Parathyroid adenoma (tissue), 2 donors: Measurements from ENCODE around the gene SLC44A5.

Source experiments
- H2AFZ ChIP-seq: fragments of 300-600 bp; sonication (generic); one replicate; pipeline ENCODE4 v1.7.0; 2017; ENCODE audit warnings: antibody characterized with exemption, mild to moderate bottlenecking
- H3K27ac ChIP-seq: fragments of 300-600 bp; sonication (generic); one replicate; pipeline ENCODE4 v1.7.0; 2017
- H3K27me3 ChIP-seq: fragments of 300-600 bp; sonication (generic); one replicate; pipeline ENCODE4 v1.7.0; 2017; ENCODE audit warnings: low read length; ENCODE audit not compliant: control insufficient read depth, insufficient read depth
- H3K36me3 ChIP-seq: fragments of 300-600 bp; sonication (generic); one replicate; pipeline ENCODE4 v1.7.0; 2017; ENCODE audit warnings: low read length; ENCODE audit not compliant: control insufficient read depth, insufficient read depth
- H3K4me1 ChIP-seq: fragments of 300-600 bp; sonication (generic); one replicate; pipeline ENCODE4 v1.7.0; 2017; ENCODE audit warnings: control low read depth
- H3K4me2 ChIP-seq: fragments of 300-600 bp; sonication (generic); one replicate; pipeline ENCODE4 v1.7.0; 2017; ENCODE audit warnings: low read length
- H3K4me3 ChIP-seq: fragments of 300-600 bp; sonication (generic); one replicate; pipeline ENCODE4 v1.7.0; 2017; ENCODE audit warnings: low read depth, low read length
- H3K79me2 ChIP-seq: fragments of 300-600 bp; sonication (generic); one replicate; pipeline ENCODE4 v1.7.0; 2017; ENCODE audit warnings: control low read depth
- H3K9ac ChIP-seq: fragments of 300-600 bp; sonication (generic); one replicate; pipeline ENCODE4 v1.7.0; 2017; ENCODE audit warnings: mild to moderate bottlenecking
- H3K9me3 ChIP-seq: fragments of 300-600 bp; sonication (generic); one replicate; pipeline ENCODE4 v1.7.0; 2017; ENCODE audit warnings: low read length; ENCODE audit not compliant: control insufficient read depth
- TF ChIP-seq, protein P1 (sequence below): fragments of 300-600 bp; sonication (generic); IDR thresholded peaks from one replicate; pipeline ENCODE4 v1.7.0; 2017; ENCODE audit warnings: antibody characterized with exemption, mild to moderate bottlenecking
- donor health status: primary hyperparathyroidism.

Gene SLC44A5

DNA sequence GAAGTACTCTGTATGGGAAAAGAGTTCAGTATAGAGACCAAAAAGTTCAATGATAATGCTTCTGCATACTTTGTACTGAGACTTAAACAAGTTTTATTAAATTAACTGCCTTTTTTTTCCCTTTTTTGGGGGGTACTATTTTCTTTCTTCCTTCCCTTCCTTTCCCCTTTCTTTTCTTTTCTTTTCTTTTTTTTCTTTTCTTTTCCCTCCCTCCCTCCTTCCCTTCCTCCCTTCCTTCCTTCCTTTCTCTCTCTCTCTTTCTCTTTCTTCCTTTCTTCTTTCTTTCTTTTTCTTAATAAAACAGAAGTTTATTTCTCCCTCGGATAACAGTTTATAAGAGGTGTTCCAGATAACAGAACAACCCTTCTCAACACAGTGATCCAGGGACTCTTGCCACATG, 399.3 kb downstream of the SLC44A5 start:
- Histone ChIP-seq H3K4me2 (no peak overlapping the region), H3K9me3 (no peaks in the 10 kb centered on the region), H3K79me2 (no peaks in the 10 kb centered on the region), H3K9ac (no peak overlapping the region), H3K4me3 (no peak overlapping the region), H2AFZ (no peak overlapping the region), H3K27me3 (no peaks in the 10 kb centered on the region), H3K36me3 (no peaks in the 10 kb centered on the region), H3K4me1 (no peaks in the 10 kb centered on the region), H3K27ac (no peak overlapping the region)
- TF ChIP-seq, protein P1, sequence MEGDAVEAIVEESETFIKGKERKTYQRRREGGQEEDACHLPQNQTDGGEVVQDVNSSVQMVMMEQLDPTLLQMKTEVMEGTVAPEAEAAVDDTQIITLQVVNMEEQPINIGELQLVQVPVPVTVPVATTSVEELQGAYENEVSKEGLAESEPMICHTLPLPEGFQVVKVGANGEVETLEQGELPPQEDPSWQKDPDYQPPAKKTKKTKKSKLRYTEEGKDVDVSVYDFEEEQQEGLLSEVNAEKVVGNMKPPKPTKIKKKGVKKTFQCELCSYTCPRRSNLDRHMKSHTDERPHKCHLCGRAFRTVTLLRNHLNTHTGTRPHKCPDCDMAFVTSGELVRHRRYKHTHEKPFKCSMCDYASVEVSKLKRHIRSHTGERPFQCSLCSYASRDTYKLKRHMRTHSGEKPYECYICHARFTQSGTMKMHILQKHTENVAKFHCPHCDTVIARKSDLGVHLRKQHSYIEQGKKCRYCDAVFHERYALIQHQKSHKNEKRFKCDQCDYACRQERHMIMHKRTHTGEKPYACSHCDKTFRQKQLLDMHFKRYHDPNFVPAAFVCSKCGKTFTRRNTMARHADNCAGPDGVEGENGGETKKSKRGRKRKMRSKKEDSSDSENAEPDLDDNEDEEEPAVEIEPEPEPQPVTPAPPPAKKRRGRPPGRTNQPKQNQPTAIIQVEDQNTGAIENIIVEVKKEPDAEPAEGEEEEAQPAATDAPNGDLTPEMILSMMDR = no peak

DNA sequence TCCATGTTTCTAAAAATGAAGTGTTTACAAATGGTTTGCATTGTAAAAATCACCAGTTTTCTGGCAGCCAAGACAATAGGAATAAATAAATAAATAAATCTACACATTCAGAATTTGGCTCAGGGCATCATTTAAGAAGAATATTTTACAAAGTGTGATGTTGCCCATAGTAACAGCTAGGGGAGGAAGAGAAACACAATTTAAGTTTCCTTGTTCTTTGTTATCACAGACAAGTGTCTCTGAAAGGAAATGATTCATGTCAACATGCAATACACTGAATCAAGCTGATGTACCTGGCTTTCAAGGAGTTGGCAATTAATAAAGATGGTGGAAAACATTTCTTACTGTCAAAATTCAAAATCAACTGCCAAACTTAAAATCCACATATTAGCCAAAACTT, 402.1 kb downstream of the SLC44A5 start:
- H3K4me2 ChIP-seq = no peak overlapping the region
- no peak overlapping the region for H3K9ac ChIP-seq
- H3K4me3 ChIP-seq = no peak overlapping the region
- H3K9me3 ChIP-seq = no peaks in the 10 kb centered on the region
- H3K27me3 ChIP-seq = no peaks in the 10 kb centered on the region
- H3K79me2 ChIP-seq = no peaks in the 10 kb centered on the region
- H3K27ac ChIP-seq = no peak overlapping the region
- TF ChIP-seq, protein P1 = no peak
- no peaks in the 10 kb centered on the region for H3K4me1 ChIP-seq
- no peak overlapping the region for H2AFZ ChIP-seq
- H3K36me3 ChIP-seq = no peaks in the 10 kb centered on the region

DNA sequence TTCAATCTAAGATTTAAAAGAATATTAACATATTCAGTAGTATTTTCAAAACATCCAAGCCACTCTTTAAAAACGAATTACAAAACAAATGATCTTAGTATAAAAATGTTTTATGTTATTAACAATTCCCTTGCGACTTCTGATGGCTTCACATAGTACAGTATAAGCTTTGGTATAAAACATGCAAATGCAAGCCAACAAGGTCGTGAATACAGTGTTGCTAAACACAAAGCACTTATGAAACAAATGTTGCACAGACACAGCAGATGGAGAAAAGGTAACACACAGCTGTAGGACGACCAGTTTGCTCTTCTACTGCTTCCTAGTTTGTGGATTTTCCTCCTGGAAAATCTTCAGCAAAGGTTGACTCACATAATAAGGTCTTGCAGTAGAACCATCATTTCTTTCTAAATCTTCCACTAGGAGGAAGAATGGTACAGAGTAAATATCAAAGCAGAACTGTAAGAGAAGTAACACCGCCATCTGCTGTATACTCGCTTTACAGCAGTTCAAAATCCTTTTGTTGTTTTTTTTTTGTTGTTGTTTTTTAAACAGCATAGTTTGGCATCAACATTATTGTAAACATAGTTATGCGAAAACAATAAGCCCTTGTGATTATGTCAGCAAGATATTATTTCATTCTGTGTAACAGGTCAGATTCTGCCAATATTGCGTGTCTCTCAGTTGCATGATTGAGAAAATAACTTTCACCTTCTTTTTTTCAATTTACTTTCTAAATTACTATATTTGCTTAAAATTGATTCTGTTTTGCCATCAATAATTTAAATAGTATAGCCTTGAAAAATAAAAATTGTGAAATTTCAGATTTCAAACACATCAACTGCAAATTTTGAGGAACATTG, 407.3 kb downstream of the SLC44A5 start:
- no peaks in the 10 kb centered on the region for H3K4me1 ChIP-seq
- H3K4me2 ChIP-seq = no peak overlapping the region
- H2AFZ ChIP-seq = no peak overlapping the region
- H3K4me3 ChIP-seq = no peak overlapping the region
- no peaks in the 10 kb centered on the region for H3K9me3 ChIP-seq
- H3K27ac ChIP-seq = no peak overlapping the region
- TF ChIP-seq, protein P1 = peak; percentile 34
- H3K79me2 ChIP-seq = no peaks in the 10 kb centered on the region
- H3K36me3 ChIP-seq = no peaks in the 10 kb centered on the region
- H3K9ac ChIP-seq = no peak overlapping the region
- H3K27me3 ChIP-seq = no peaks in the 10 kb centered on the region

DNA sequence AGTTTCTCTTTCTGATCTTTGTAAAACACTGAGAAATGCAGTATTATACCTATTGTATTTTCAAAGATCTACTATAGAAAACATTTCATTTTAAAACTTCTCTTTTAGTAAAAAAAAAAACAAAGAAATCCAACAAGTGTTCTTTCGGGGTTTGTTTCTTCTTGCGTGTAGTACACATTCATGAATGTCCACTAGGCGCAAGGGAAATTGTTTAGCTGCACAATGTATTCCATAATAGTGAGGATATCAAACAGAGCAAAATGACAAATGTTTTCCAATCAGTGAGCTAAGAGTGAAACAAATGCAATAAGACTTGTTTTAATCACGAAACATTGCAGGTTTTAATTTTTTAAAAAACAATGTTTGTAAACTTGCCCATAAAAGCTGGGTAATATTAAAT, 408.2 kb downstream of the SLC44A5 start:
- Histone ChIP-seq H3K4me2 (no peak overlapping the region), H3K4me3 (no peak overlapping the region), H3K27me3 (no peaks in the 10 kb centered on the region), H3K79me2 (no peaks in the 10 kb centered on the region), H2AFZ (no peak overlapping the region), H3K4me1 (no peaks in the 10 kb centered on the region), H3K27ac (no peak overlapping the region), H3K36me3 (no peaks in the 10 kb centered on the region), H3K9me3 (no peaks in the 10 kb centered on the region), H3K9ac (no peak overlapping the region)
- TF ChIP-seq, protein P1 = no peak

DNA sequence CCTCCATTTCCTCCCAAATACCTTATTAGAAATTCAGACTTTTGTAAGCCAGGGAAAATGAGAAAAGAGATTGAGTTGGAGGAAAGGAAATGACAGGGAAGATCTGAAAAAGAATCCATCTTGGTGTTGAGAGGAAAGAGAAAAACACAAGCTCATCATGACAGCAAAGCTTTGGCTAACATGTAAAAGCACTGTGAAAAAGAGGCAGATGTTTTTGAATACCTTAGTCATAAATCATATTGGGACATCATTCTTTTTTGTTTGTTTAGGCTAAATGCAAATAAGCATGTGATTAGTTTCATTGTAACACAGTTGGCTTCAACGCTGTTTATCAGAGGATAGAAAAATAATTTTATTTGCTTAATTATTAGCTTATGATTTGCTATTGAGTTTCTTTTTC, 412.2 kb downstream of the SLC44A5 start:
- no peak overlapping the region for H3K9ac ChIP-seq
- no peak overlapping the region for H3K4me2 ChIP-seq
- H3K79me2 ChIP-seq = no peaks in the 10 kb centered on the region
- no peak overlapping the region for H3K4me3 ChIP-seq
- no peak overlapping the region for H2AFZ ChIP-seq
- no peaks in the 10 kb centered on the region for H3K9me3 ChIP-seq
- no peaks in the 10 kb centered on the region for H3K27me3 ChIP-seq
- no peaks in the 10 kb centered on the region for H3K4me1 ChIP-seq
- TF ChIP-seq, protein P1 = no peak
- H3K36me3 ChIP-seq = no peaks in the 10 kb centered on the region
- no peak overlapping the region for H3K27ac ChIP-seq
